Hindlimb muscle (tissue), 1 donor: Measurements from ENCODE around the gene OR2S2. TPM values are rescaled to one million over a fixed set of nuclear protein-coding genes. Genes with fewer than 3 reads are reported as not detected.
"Not testable (repeated sequence)": the region's sequence is repeated elsewhere in the genome, so short reads cannot be mapped to it uniquely, and the experiment has no call there.

ENCODE experiments used
- DNase-seq: peaks from one replicate; pipeline ENCODE4 v3.0.0-alpha.2; 2013
- polyA plus RNA-seq: library from polyadenylated mRNA; unstranded; fragments of 120-200 nt; gene quantifications from one replicate; pipeline ENCODE4 v1.2.1, GENCODE V29; 2013; ENCODE audit not compliant: insufficient read length

OR2S2 gene
- polyA plus RNA-seq, 1 donor: not detected

DNA sequence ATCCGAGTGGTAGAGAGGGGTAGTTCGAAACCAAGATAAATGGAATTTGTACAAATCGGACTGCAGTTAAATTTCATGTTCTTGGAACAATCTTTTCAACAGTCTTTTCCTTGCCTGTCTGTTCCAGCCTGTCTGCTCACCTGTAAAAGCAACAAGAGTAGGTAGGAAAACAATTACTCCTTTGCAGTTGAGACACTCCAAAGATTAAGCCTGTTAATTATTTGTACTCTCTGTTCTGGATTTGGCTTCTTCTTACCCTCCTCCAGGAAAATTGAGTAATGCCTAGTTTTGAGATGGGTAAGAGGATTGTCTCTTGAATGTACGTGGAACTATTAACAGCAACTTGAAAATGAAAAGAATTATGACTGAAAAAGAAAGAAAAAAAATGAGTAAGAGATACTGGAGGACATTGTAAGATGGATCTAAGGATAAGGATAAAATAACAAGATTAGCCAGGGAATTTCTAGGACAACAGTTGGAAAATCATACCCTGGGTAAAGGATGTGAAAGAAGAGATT, 24.3 kb downstream of the OR2S2 start:
- no peak for DNase-seq

DNA sequence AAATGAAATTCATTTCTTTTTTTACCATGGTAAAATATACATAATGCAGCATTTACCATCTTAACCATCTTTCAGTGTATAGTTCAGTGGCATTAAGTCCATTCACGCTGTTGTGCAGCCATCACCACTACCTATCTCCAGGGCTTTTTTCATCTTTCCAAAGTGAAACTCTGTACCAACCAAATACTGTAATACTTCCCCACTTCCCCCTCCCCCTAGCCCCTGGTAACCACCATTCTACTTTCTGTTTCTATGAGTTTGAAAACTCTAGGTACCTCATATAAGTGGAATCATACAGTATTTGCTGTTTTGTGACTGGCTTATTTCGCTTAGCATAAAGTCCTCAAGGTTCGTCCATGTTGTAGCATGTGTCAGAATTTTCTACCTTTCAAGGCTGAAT, 25.2 kb downstream of the OR2S2 start:
- no peak for DNase-seq

DNA sequence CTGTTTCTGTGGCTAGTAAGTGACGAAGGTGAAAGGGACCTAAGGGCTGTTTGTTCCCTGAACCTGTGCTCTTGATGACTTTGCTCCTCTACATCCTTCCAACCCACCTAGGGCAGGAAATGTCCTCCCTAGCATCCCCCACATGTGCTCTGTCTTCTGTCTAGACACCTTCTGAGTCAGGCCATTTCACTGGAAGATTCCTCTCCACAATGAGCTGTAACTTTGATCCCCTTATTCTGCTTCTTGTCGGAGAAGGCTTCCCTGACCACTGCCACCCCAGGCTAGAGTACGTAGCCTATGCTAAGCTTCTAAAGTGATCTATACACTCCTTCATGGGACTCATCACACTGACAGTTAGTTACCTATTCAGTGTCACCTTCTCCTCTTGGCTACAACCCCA, 27.0 kb downstream of the OR2S2 start:
- DNase-seq: no peak

DNA sequence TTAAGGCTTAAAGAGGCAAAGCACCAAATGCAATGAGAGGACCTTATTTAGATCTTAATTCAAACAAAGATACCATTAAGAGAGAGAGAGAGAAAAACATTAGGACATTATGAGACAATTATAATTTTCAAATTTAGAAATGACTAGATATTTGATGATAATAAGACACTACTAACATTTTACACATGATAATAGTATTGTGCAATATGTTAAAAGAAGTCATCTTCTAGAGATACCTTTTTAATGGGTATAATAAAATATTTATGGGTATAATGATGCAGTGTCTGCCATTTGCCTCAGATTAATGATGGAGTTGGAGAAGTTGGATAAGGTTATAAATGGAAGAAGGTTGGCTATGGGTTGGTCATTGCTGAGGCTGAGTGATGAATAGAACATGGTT, 27.4 kb downstream of the OR2S2 start:
- no peak for DNase-seq

DNA sequence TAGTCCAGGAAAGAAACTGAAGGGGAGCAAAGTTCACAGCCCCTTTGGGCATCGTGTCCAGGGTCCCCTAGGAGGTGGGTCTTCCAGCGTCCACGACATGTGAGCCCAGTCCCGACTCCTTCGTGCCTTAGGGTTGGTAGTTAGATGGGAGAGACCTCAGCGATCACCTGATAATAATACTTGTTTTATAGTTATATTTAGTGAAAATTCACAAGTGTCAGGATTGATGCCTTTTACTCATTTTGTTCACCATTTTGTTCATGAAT, 28.6 kb downstream of the OR2S2 start:
- no peak for DNase-seq

DNA sequence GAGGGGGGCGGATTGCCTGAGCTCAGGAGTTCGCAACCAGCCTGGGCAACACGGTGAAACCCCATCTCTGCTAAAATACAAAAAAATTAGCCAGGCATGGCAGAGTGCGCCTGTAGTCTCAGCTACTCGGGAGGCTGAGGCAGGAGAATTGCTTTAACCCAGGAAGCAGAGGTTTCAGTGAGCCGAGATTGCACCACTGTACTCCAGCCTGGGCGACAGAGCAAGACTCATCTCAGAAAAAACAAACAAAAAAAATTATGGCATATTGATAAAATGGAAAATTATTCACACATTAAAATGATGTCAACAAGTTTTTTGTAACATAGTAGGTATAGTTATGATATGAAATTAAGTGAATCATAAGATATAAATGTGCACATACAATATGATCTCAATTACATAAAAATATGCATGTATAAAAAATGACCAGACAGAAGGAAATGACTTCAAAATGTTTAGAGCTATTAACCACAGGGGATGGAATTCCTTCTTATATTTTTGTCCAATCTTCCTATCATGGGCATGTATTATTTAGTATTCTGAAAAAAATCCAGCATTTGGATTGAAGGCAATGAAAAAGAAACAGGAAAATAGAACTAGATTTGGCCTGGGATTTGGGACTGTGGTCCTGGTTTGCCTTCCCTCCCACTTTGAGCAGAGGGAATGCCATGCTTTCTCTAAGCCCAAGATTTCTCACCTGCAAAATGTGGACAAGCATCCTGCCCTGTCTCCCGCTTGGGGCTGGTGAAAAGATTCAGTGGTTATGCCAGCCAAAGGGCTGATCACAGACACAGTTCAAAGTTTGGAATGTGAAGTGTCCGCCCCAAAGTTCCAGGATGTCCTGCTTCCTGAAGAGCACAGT, 29.1 kb downstream of the OR2S2 start:
- no peak for DNase-seq

DNA sequence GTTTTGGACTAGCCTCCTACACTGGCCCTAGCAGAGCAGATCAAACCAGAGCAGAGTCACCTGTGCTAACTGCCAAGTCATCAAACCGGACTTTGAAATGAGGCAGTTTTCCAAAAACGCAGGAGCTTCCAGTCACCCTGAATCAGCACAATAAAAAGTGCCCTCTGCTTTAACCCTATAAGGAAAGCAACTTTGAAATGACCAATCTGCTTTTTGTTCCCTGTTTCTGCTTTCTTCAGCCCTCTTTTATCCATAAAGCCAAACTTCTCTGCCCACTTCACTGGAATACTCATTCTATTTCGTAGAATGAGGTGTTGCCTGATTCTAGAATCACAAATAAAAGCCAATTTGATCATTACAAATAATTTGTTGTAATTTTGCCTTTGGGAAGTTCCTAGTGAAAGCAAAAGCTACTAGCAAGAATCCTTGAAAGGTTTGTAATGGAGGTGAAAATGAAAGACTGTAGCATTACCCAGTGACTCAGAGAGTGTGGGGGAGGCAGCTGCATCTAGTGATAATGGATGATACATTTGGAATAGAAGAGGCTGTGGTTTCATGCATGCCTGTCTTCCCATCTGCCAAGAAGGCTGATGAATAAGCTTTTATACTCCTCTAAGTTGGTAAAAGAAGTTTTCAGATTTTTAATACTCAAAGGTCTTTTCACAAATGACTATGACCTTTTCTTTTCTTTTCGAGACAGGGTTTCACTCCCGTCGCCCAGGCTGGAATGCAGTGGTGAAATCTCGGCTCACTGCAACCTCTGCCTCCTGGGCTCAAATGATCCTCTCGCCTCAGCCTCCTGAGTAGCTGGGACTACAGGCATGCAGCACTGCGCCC, 33.8 kb downstream of the OR2S2 start:
- DNase-seq: no peak

DNA sequence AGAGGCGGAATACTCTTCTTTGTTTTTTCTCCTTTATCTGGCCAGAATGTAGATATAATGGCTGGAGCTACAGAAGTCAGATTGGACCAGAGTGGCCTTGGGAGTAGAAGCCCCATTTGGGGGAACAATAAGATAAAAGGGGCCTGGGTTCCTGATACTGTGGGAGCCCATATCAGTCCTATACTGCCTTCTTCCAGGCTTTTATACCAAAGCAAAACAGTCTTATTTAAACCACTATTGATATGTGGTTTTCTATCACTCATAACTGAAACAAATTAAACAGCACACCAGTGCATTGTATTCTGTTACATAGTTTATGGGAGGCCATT, 34.4 kb downstream of the OR2S2 start:
- no peak for DNase-seq

DNA sequence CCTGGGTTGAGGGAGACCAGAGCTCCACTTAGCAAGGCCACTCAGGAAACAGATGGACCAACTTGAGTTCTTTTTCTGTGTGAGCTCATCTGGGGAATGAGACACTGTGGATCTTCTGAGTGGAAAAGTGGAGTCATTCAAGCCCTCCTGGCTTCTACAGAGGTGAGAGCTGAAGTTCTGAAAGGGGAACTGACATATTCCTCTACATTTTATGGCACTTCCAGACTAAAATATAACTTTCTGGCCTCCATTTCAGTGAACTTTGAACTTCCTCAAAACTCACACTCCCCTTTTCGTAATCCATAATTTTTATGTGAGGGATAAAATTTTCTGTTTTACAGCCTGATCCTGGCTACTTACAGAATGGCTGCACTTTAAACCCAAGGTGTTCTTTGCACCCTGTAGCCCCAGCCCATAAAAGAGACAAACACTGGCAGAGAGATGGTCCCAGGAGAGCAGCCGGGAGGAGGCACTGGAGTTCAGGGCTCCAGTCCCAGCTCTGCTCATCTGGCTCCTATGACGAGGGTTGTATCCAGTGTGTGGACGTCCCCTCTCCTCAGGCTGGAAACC, 37.8 kb downstream of the OR2S2 start:
- no peak for DNase-seq

DNA sequence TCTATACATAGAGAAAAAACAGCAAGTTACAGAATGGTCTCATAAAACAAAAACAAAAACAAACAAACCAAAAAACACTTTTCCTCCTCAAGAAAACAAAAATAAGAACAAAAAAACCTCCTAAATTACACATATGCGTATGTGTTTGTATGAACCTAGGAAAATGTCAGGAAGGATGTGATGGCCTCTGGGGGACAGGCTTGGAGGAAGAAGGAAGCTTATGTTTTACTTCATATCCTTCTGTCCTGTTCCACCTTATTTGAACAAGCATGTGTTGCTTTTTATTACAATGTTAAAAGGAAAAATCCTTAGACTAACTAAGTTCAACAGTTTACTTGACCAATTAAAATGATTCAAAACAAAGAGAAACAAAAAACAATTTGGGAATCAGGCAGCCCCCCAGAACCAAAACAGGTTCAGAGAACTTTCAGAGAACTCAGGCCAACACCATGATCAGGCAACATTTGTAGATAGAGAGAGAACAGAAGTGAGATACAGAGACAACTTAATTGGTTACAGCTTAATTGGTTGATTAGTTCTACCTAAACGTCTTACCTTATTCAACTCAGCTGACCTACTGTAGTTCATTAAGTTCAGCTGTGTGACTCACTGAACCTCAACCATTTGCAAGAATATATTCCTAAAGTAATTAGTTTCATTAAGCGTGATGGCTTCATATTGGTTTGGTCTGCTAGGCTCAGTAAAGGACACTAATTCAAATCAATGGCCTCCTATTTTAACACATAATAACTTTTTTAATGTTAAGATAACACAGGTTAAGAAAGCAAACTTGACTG, 38.5 kb downstream of the OR2S2 start:
- DNase-seq: no peak

DNA sequence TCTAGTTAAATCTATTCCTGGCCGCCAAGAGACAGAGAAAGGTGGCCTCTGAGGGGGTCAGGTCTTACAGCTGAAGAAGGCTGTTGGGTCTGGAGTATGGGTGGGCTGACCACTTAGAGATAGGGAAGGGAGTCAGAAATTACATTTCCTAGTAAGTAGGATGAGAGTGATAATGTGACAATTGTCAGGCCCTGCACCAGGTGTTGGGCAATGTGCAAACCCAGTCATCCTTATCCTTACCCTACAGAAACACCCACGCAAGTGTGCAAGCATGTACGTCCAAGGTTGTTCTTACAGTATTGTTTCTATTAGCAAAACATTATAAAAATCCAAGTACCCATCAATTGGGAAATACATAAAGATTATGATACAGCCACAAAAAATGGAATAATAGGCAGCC, 39.2 kb downstream of the OR2S2 start:
- no peak for DNase-seq

DNA sequence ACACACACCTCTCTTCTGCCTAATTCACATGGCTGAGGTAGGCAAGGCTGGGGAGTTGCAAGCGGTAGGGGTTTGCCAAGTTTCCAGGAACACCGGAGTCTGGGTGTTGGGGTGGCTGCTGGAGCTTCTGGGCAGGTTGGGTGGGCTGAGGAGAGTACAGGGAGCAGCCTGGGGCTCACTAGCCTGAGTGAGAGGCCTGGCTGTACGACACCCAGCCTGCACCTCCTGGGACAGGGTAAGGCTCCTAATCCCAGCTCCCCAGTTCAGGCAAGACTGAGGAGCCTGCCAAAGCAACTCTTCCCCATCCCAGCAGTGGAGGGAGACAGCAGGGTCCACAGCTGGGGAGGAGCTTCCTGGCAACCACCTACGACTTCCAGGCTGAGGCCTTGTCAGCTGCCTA, 40.7 kb downstream of the OR2S2 start:
- DNase-seq: no peak

DNA sequence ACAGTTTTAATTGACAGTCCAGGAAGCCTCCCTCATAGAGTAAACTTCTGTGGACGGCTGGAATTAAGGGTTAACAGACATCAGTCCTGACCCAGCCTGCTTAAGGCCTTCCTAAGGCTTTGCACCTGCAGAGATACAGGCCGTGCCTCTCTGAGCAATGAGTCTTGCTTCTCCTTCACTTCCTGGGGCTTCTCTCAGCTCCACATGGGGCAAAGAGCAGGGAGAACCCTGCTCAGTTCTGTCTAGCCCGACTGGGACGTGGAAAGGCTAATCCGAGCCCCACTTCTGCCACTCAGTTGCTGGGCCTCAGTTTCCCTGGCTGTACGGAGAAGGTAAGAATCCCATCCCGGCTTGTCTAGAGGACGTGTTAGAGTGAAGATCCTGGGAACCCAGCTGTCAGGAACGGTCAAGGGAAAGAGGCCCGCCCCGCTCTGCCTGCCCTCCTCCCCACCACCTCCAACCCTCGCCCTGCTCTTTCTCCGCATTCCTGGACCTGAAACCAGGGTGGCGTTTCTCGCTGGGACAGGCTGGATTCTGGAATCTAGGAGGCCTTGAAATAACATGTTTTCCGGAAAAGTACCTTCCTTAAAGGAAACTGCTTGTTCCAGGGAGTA, 42.2 kb downstream of the OR2S2 start:
- DNase-seq: no peak

DNA sequence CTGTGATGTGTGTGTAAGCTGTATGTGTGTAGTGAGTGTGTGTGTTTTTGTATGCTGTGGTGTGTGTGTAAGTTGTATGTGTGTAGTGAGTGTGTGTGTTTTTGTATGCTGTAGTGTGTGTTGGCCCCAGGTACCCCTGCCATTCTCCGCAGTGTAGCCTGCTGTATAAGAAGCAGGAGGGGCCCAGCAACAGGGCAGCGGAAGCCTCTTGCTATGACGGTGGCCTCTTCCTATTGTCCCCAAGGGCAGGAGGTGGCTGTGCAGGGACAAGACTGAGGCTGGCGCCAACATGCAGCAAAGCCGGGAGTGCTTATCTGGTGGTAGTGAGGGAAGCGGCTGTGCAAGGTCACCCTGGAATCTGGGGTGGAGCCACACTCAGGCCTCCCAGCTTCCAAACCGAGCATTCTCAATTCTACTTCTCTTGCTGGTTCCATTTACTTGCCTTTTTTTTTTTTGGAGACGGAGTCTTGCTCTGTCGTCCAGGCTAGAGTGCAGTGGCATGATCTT, 43.6 kb downstream of the OR2S2 start:
- no peak for DNase-seq

DNA sequence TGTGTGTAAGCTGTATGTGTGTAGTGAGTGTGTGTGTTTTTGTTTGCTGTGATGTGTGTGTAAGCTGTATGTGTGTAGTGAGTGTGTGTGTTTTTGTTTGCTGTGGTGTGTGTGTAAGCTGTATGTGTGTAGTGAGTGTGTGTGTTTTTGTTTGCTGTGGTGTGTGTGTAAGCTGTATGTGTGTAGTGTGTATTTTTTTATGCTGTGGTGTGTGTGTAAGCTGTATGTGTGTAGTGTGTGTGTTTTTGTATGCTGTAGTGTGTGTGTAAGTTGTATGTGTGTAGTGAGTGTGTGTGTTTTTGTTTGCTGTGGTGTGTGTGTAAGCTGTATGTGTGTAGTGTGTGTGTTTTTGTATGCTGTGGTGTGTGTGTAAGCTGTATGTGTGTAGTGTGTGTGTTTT, 44.5 kb downstream of the OR2S2 start:
- not testable (repeated sequence) for DNase-seq

DNA sequence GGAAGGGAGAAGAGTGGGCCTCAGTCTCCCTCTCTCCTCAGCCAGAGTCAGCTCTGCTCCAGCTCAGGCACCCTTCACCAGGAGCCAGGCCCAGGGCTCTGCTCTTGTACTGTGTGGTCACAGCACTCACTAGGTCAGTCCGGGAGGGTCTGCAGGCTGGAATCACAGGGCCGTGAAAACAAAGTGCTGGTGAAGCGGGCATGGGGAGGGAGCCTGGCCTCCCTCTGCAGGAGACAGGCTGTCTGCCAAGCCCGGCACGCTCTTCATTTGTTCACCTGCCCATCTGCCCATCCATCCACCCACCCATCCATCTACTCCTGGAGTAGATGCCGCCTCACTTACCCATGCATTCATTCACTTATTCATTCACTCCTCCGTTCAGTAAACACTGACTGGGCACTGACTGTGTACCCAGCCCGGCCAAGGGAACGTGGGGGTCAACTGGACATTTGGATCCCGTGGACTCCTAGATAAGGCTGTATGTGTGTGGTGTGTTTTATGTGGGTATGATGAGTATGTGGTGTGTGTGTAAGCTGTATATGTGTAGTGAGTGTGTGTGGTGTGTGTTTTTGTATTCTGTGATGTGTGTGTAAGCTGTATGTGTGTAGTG, 45.1 kb downstream of the OR2S2 start:
- no peak for DNase-seq

DNA sequence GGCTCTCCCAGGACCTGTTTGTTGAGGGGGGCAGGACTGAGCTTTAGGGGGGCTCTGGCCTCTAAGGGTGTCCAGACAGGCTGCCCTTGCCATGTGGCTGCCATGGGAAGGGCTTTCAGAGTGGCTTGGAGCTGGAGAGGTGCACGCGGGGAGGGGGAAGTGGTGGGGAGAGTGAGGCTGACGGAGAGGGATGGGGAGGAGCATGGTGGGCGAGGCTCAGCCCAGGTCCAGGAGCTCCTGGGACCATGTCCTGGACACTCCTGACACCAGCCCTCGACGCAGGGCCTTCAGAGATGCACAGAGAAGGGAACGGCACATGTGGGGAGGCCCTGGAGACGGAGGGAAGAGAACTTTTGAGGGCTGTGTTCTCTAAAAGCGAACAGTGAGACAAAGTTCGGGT, 46.3 kb downstream of the OR2S2 start:
- DNase-seq: no peak

DNA sequence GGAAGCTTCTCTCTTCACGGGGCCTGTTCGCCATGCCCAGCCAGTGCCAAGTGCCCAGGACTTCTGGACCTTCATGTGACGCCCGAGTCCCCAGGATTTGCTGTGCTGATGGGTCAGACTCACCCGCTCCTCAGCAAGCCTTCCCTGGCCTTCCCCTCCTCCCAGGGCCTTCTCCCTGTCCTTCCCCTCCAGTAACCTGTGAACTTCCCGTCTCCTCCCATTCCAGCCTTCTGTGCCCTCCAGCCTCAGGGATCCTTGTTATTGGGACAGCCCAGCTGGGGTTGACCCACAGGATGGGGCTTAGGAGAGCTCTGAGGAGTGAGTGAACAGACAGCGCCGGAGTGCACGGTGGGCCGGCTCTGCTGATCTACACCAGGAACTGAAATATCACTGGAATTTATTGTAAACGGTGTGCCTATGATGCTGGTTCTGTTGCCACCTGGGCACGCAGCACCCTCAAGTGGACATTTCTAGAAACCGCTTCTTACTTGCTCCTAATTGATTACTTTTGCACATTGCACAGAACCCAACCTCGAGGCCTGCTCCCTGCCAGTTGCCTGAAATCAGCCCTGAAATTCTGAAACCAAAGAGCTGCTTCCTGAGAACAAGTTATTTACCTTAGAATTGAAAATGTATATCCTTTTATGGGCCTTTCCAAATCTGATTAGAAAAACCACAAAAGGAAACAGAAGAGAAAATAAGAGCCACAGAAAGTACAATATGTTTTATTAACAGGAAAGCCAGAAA, 47.2 kb downstream of the OR2S2 start:
- no peak for DNase-seq

DNA sequence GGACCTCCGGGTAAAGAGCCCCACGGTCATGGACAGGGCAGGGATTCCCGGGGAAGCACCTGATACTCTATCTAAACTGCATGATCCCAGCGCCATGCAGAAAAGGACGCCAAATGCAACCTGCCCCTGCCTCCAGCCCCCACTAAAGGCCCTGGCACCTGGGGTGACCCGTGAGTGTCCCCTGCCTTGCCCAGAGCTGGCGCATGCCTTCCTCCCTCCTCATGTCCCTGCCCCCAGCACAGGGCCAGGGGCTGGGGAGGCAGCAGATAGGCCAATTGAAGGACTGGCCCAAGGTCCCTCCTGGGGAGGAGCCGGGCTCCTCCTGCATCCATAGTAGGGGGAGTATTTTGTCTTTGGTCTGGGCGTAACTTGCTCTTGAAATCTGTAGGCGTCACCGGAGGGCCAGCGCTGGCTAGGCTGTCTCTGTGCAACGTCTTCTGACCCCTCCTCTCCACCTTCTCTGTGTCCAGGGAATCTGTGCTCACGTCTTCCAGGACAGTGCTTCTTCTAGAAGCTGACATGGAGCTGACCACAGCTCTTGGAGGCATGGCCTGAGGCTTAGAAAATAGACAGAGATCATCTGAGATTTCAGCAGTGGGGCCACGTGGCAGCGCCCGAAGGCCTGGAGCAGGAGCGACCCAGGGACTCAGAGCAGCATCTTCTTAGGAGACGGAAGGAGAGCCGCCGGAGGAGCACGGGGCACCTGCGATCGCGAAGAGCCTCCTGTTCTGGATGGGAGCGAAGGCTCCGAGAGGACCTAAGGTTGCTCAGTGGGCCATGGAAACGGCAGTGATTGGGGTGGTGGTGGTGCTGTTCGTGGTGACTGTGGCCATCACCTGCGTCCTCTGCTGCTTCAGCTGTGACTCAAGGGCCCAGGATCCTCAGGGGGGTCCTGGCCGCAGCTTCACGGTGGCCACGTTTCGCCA, 48.0 kb downstream of the OR2S2 start:
- DNase-seq: no peak

DNA sequence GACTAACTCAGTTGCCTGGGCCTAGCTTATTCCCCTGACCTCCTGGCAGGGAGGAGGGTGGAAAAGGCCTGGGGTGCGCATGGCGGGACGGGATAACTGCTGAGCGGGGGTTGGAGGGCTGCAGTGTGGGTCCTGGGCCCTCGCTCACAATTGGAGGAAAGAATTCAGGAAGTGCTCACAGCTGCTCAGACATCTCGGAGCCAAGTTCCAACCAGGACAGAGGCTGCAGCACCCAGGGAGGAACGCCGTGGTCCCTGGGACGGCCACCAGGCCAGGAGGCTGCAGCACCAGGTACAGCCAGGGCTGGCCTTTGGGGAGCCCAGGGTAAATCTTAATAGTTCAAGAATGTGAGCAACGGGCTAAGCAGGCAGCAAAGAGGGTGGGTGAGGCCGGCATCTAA, 48.7 kb downstream of the OR2S2 start, which contains the start of gene SPAAR:
TSS of gene SPAAR (plus strand) at position 217 of the 400 bp plus-strand sequence. CDS start 974 bp downstream, outside the sequence.
- DNase-seq: no peak
